ENCODE measurements around the gene MAPK8IP2. TPM values are rescaled to one million over a fixed set of nuclear protein-coding genes. Genes with fewer than 3 reads are reported as not detected.

The MAPK8IP2 gene
- total and polyA plus RNA-seq, 2 of the 13 experiments (the other 11 are each of a cell fraction or from before 2014, with no cell fraction given), result 1.3 to 2.6 TPM

GRCh38 chr22:50641696-50642607 is 41.4 kb downstream of the MAPK8IP2 start (continued):
- TF ChIP-seq ZNF75D (CRISPR knock-in tag; IDR thresholded peaks at IDR 0.05; ENCODE audit: borderline replicate concordance) (no peak), ZNF570 (CRISPR knock-in tag; IDR thresholded peaks at IDR 0.05; ENCODE audit: borderline replicate concordance) (no peak), ESRRA (CRISPR knock-in tag; IDR thresholded peaks at IDR 0.05; ENCODE audit: low read depth) (0 out of 2 replicates have a peak, but pooled peaks have one; percentile 40), ELF1 (CRISPR knock-in tag; IDR thresholded peaks at IDR 0.05) (no peak; the same call in 1 of the 2 replicates), ZNF598 (CRISPR knock-in tag; IDR thresholded peaks at IDR 0.05; ENCODE audit: borderline replicate concordance) (no peak), ZBTB1 (CRISPR knock-in tag; IDR thresholded peaks at IDR 0.05; ENCODE audit: borderline replicate concordance) (no peak), ZFP41 (CRISPR knock-in tag; IDR thresholded peaks at IDR 0.05; ENCODE audit: borderline replicate concordance) (no peak), ZBTB25 (CRISPR knock-in tag; IDR thresholded peaks at IDR 0.05) (no peak; the same call in 1 of the 2 replicates), SRSF9 (IDR thresholded peaks at IDR 0.05; ENCODE audit: borderline replicate concordance, insufficient read depth, low read depth, low read length, poor library complexity, severe bottlenecking) (no peak), ZFP90 (CRISPR knock-in tag; IDR thresholded peaks at IDR 0.05; ENCODE audit: borderline replicate concordance) (peak; percentile 63; the same call in 1 of the 2 replicates), SATB2 (CRISPR knock-in tag; IDR thresholded peaks at IDR 0.05) (no peak), ZFP1 (CRISPR knock-in tag; IDR thresholded peaks at IDR 0.05) (peak; percentile 18; the same call in 1 of the 2 replicates), ZNF784 (CRISPR knock-in tag; IDR thresholded peaks at IDR 0.05; ENCODE audit: borderline replicate concordance) (peak; percentile 44; the same call in 1 of the 2 replicates), BCL6 (CRISPR knock-in tag; IDR thresholded peaks at IDR 0.05) (peak; percentile 60), KMT2A (CRISPR knock-in tag; IDR thresholded peaks at IDR 0.05) (no peak), MXD1 (CRISPR knock-in tag; IDR thresholded peaks at IDR 0.05) (no peak), ZNF562 (CRISPR knock-in tag; IDR thresholded peaks at IDR 0.05; ENCODE audit: borderline replicate concordance) (no peak), TBL1XR1 (IDR thresholded peaks at IDR 0.05; ENCODE audit: borderline replicate concordance, low read length, partially characterized antibody) (no peak), ZBTB4 (CRISPR knock-in tag; IDR thresholded peaks at IDR 0.05; ENCODE audit: borderline replicate concordance) (no peak), REXO4 (CRISPR knock-in tag; IDR thresholded peaks at IDR 0.05; ENCODE audit: borderline replicate concordance) (no peak), YEATS2 (CRISPR knock-in tag; IDR thresholded peaks at IDR 0.05; ENCODE audit: borderline replicate concordance) (peak; percentile 43; the same call in 1 of the 2 replicates), TEAD2 (CRISPR knock-in tag; IDR thresholded peaks at IDR 0.05) (no peak)
